HEK293 (cell line): ENCODE results near the gene RSRC2.

Experiments used
- AEBP2 ChIP-seq: fragments of 450-650 bp; formaldehyde crosslinking; IDR thresholded peaks from 2 replicates; pipeline ENCODE4 v1.5.1; 2016; ENCODE audit warnings: missing biosample characterization, missing genetic modification characterization, borderline replicate concordance
- CTCF ChIP-seq: fragments of 450-650 bp; formaldehyde crosslinking; IDR thresholded peaks from 2 replicates; pipeline ENCODE4 v1.5.1; 2016; ENCODE audit warnings: missing biosample characterization, missing genetic modification characterization
- GLI2 ChIP-seq: fragments of 450-650 bp; formaldehyde crosslinking; IDR thresholded peaks from 2 replicates; pipeline ENCODE4; 2017; ENCODE audit warnings: missing biosample characterization, missing genetic modification characterization, low read depth, borderline replicate concordance
- MYNN ChIP-seq: fragments of 450-650 bp; formaldehyde crosslinking; IDR thresholded peaks from 2 replicates; pipeline ENCODE4 v1.5.1; 2016; ENCODE audit warnings: missing biosample characterization, missing genetic modification characterization, borderline replicate concordance
- PRDM4 ChIP-seq: fragments of 450-650 bp; formaldehyde crosslinking; IDR thresholded peaks from 2 replicates; pipeline ENCODE4 v1.5.1; 2017; ENCODE audit warnings: missing biosample characterization, missing genetic modification characterization
- ZBTB26 ChIP-seq: fragments of 450-650 bp; formaldehyde crosslinking; optimal IDR thresholded peaks from 2 replicates; pipeline ENCODE3; 2016; ENCODE audit warnings: missing biosample characterization, mild to moderate bottlenecking, missing genetic modification characterization
- ZFP37 ChIP-seq: fragments of 450-650 bp; formaldehyde crosslinking; IDR thresholded peaks from 2 replicates; pipeline ENCODE4 v1.5.1; 2016; ENCODE audit warnings: missing biosample characterization, missing genetic modification characterization
- ZNF10 ChIP-seq: fragments of 450-650 bp; formaldehyde crosslinking; IDR thresholded peaks from 2 replicates; pipeline ENCODE4 v1.5.1; 2017; ENCODE audit warnings: missing biosample characterization, missing genetic modification characterization
- ZNF155 ChIP-seq: fragments of 450-650 bp; formaldehyde crosslinking; IDR thresholded peaks from 2 replicates; pipeline ENCODE4 v1.5.1; 2016; ENCODE audit warnings: missing biosample characterization, missing genetic modification characterization
- ZNF221 ChIP-seq: fragments of 450-650 bp; formaldehyde crosslinking; IDR thresholded peaks from 2 replicates; pipeline ENCODE4 v1.5.1; 2017; ENCODE audit warnings: missing biosample characterization, missing genetic modification characterization, borderline replicate concordance
- ZNF23 ChIP-seq: fragments of 450-650 bp; formaldehyde crosslinking; IDR thresholded peaks from 2 replicates; pipeline ENCODE4 v1.5.1; 2016; ENCODE audit warnings: missing biosample characterization, missing genetic modification characterization, borderline replicate concordance
- ZNF280C ChIP-seq: fragments of 450-650 bp; formaldehyde crosslinking; IDR thresholded peaks from 2 replicates; pipeline ENCODE4 v1.5.1; 2016; ENCODE audit warnings: missing biosample characterization, missing genetic modification characterization
- ZNF280D ChIP-seq: fragments of 450-650 bp; formaldehyde crosslinking; IDR thresholded peaks from 2 replicates; pipeline ENCODE4 v1.5.1; 2016; ENCODE audit warnings: missing biosample characterization, missing genetic modification characterization
- ZNF292 ChIP-seq: fragments of 450-650 bp; formaldehyde crosslinking; IDR thresholded peaks from 2 replicates; pipeline ENCODE4 v1.5.1; 2016; ENCODE audit warnings: low read depth, missing biosample characterization, missing genetic modification characterization, borderline replicate concordance
- ZNF394 ChIP-seq: fragments of 450-650 bp; formaldehyde crosslinking; IDR thresholded peaks from 2 replicates; pipeline ENCODE4 v1.5.1; 2016; ENCODE audit warnings: missing biosample characterization, missing genetic modification characterization, mild to moderate bottlenecking, moderate library complexity, borderline replicate concordance
- ZNF423 ChIP-seq: fragments of 450-650 bp; formaldehyde crosslinking; IDR thresholded peaks from 2 replicates; pipeline ENCODE4 v1.5.1; 2016; ENCODE audit warnings: missing biosample characterization, missing genetic modification characterization
- ZNF426 ChIP-seq: fragments of 450-650 bp; formaldehyde crosslinking; IDR thresholded peaks from 2 replicates; pipeline ENCODE4 v1.5.1; 2017; ENCODE audit warnings: missing biosample characterization, missing genetic modification characterization, mild to moderate bottlenecking, inconsistent platforms, moderate library complexity
- ZNF580 ChIP-seq: fragments of 450-650 bp; formaldehyde crosslinking; IDR thresholded peaks from 2 replicates; pipeline ENCODE4 v1.5.1; 2016; ENCODE audit warnings: missing biosample characterization, missing genetic modification characterization
- ZNF623 ChIP-seq: fragments of 450-650 bp; formaldehyde crosslinking; IDR thresholded peaks from 2 replicates; pipeline ENCODE4 v1.5.1; 2016; ENCODE audit warnings: missing biosample characterization, missing genetic modification characterization
- ZNF624 ChIP-seq: fragments of 450-650 bp; formaldehyde crosslinking; IDR thresholded peaks from 2 replicates; pipeline ENCODE4 v1.5.1; 2017; ENCODE audit warnings: missing biosample characterization, missing genetic modification characterization
- ZNF701 ChIP-seq: fragments of 450-650 bp; formaldehyde crosslinking; IDR thresholded peaks from 2 replicates; pipeline ENCODE4 v1.5.1; 2016; ENCODE audit warnings: missing biosample characterization, missing genetic modification characterization
- ZNF707 ChIP-seq: fragments of 450-650 bp; formaldehyde crosslinking; IDR thresholded peaks from 2 replicates; pipeline ENCODE4 v1.5.1; 2016; ENCODE audit warnings: missing biosample characterization, missing genetic modification characterization
- ZNF747 ChIP-seq: fragments of 450-650 bp; formaldehyde crosslinking; IDR thresholded peaks from 2 replicates; pipeline ENCODE4 v1.5.1; 2016; ENCODE audit warnings: missing biosample characterization, missing genetic modification characterization
- ZNF76 ChIP-seq: fragments of 450-650 bp; formaldehyde crosslinking; IDR thresholded peaks from 2 replicates; pipeline ENCODE4; 2016; ENCODE audit warnings: low read depth, missing biosample characterization, missing genetic modification characterization, borderline replicate concordance
- ZNF785 ChIP-seq: fragments of 450-650 bp; formaldehyde crosslinking; IDR thresholded peaks from 2 replicates; pipeline ENCODE4 v1.5.1; 2016; ENCODE audit warnings: missing biosample characterization, missing genetic modification characterization

RSRC2 gene

GRCh38 chr12:122526683-122527477 is at the start of gene RSRC2, which contains the start of gene KNTC1 (continued):
- TF ChIP-seq ZNF785 (tag by site-specific recombination) = no peak
- no peak for TF ChIP-seq ZNF23
- TF ChIP-seq ZNF423 = no peak; the same call in 1 of the 2 replicates
- peak; percentile 41 for TF ChIP-seq ZBTB26 (tag by site-specific recombination)
- TF ChIP-seq AEBP2 = no peak
- TF ChIP-seq ZNF155 = no peak
- TF ChIP-seq ZNF10 (tag by site-specific recombination) = no peak; the same call in 1 of the 2 replicates
- TF ChIP-seq ZFP37 (tag by site-specific recombination) = peak; percentile 62
- TF ChIP-seq MYNN (tag by site-specific recombination) = no peak
- TF ChIP-seq ZNF701 = no peak
- TF ChIP-seq ZNF580 (tag by site-specific recombination) = peak; percentile 13; the same call in 1 of the 2 replicates
- TF ChIP-seq ZNF707 (tag by site-specific recombination) = no peak
- TF ChIP-seq ZNF280D (tag by site-specific recombination) = peak; percentile 67
- TF ChIP-seq ZNF426 (tag by site-specific recombination) = no peak
- no peak for TF ChIP-seq PRDM4 (tag by site-specific recombination)
- TF ChIP-seq ZNF292 = no peak
- no peak for TF ChIP-seq ZNF747 (tag by site-specific recombination)
- TF ChIP-seq ZNF76 (tag by site-specific recombination) = peak; percentile 88
- TF ChIP-seq CTCF = no peak
- 0 out of 2 replicates have a peak, but pooled peaks have one; percentile 46 for TF ChIP-seq ZNF624 (tag by site-specific recombination)
- TF ChIP-seq ZNF280C = no peak
- no peak; the same call in 1 of the 2 replicates for TF ChIP-seq ZNF623
- TF ChIP-seq GLI2 = no peak; the same call in 1 of the 2 replicates
- peak; percentile 65 for TF ChIP-seq ZNF394 (tag by site-specific recombination)
- TF ChIP-seq ZNF221 (tag by site-specific recombination) = no peak
